GM20000 (cell line): ENCODE measurements around the gene ERCC2.

Experiments used
- DNase-seq: peaks from one replicate; pipeline ENCODE4 v3.0.0; 2012; ENCODE audit warnings: low spot score
- TF ChIP-seq, protein P1 (sequence below): IDR thresholded peaks from 2 replicates; pipeline ENCODE4 v1.5.1; 2012; ENCODE audit warnings: mild to moderate bottlenecking, control low read depth; ENCODE audit errors: extremely low read depth, missing control alignments

The ERCC2 gene

DNA sequence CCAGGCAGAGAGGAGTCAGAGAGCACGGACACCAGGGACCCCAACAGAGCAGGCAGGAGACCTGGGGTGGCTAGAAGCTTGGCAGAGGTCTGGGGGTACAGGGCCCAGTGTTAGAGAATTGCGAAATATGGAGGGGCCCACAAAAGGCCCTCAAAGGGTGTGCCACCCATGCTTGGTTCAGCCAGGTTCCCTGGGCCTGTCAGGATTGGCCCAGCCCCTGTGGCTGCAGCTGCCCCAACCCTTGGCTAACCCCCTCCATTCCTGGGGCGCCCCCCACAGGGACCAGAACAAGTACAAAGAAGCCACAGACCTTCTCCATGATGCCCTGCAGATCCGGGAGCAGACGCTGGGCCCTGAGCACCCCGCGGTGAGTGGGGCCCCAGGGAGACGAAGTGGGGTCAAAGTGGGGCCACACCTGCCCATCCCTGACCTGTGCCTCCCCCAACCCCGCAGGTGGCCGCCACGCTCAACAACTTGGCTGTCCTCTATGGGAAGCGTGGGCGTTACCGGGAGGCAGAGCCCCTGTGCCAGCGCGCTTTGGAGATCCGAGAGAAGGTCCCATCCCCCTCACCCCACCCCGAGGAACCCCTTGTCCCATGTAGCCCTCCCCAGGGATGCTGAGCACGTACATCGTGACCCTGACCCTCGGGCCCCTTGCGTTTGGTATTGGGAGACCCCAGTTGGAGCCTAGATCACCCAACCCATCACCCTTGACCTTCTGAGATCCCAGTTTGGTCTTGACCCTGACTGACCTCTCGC, 21.8 kb downstream of the ERCC2 start:
- DNase-seq = no peak
- TF ChIP-seq, protein P1, sequence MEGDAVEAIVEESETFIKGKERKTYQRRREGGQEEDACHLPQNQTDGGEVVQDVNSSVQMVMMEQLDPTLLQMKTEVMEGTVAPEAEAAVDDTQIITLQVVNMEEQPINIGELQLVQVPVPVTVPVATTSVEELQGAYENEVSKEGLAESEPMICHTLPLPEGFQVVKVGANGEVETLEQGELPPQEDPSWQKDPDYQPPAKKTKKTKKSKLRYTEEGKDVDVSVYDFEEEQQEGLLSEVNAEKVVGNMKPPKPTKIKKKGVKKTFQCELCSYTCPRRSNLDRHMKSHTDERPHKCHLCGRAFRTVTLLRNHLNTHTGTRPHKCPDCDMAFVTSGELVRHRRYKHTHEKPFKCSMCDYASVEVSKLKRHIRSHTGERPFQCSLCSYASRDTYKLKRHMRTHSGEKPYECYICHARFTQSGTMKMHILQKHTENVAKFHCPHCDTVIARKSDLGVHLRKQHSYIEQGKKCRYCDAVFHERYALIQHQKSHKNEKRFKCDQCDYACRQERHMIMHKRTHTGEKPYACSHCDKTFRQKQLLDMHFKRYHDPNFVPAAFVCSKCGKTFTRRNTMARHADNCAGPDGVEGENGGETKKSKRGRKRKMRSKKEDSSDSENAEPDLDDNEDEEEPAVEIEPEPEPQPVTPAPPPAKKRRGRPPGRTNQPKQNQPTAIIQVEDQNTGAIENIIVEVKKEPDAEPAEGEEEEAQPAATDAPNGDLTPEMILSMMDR = no peak

GRCh38 chr19:45347570-45348366, 22.6 kb downstream of the ERCC2 start:
- TF ChIP-seq, protein P1 = no peak
- no peak for DNase-seq

- TF ChIP-seq, protein P1 = no peak
- no peak for DNase-seq
These were observed 23.9 kb downstream of the ERCC2 start for GRCh38 chr19:45346449-45346848.

DNA sequence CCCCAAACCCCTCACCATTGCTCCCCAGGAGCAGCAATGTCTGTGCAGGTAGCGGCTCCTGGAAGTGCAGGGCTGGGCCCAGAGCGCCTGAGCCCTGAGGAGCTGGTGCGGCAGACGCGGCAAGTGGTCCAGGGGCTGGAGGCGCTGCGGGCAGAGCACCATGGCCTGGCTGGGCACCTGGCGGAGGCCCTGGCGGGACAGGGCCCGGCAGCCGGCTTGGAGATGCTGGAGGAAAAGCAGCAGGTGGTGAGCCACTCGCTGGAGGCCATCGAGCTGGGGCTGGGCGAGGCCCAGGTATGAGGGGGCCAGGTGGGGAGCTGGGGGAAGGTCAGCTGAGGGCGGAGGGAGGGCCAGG, 24.9 kb downstream of the ERCC2 start:
- no peak for DNase-seq
- TF ChIP-seq, protein P1 = no peak

GRCh38 chr19:45344621-45345505, 25.5 kb downstream of the ERCC2 start:
- TF ChIP-seq, protein P1 = no peak
- DNase-seq = no peak

DNA sequence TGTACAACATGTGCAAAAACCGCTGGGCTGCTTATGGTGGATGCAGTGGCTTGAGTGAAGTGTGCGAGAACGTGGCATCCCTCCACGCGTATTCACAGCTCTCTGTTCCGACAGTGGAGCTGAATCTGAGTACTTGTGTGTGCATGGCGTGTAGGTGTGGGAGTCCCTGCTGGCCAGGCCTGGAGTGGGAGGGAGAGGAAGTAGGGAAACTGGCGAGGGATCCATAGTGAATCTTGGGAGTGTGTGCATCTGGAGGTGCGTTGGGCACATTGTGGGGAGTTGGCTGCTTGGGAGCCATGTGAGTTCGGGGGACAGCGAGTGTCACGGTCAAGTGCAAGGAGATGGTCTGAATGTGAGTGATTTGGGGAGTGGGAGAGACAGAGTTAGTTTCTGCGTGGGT, 27.5 kb downstream of the ERCC2 start:
- no peak for DNase-seq
- TF ChIP-seq, protein P1 = no peak
